Activated gamma-delta T cell treated with anti-CD3 and anti-CD28 coated beads, Interleukin-2, amount 50 U/mL, for 16 hours (primary cell): ENCODE measurements around the gene DISP3.
"Not testable (repeated sequence)": the region's sequence is repeated elsewhere in the genome, so short reads cannot be mapped to it uniquely, and the experiment has no call there.

Experiments
- DNase-seq: peaks from one replicate; pipeline ENCODE4 v3.0.0-alpha.2; 2020; ENCODE audit warnings: low read depth

DISP3 gene

DNA sequence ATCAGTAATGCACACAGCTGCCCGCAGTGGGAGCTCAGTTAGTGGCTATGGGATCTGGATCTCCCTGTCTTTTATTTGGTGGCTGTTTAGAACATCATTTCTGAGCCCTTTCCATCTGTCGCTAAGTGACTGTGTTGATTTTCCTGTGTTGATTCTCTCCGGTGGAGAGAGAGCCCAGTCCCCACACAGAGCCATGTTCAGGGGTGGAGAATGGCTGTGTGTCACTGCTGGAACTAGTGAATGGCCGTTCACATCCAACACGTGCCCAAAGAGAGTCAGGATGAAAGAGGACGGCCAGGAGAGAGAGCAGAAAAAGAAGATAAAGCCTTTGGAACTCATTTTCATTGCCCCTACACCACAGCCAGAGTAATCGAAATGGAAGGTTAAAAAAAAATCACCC, 99.0 kb downstream of the DISP3 start:
- DNase-seq: no peak

GRCh38 chr1:11579506-11579905, 100.6 kb downstream of the DISP3 start:
- no peak for DNase-seq

- not testable (repeated sequence) for DNase-seq
These were observed 101.1 kb downstream of the DISP3 start for GRCh38 chr1:11580049-11580448.

GRCh38 chr1:11581445-11581991, 102.6 kb downstream of the DISP3 start:
- no peak for DNase-seq

GRCh38 chr1:11585389-11585788, 106.4 kb downstream of the DISP3 start:
- no peak for DNase-seq
